Stimulated activated CD8-positive, alpha-beta memory T cell treated with anti-CD3 and anti-CD28 coated beads, Interleukin-4, amount 100 ng/mL, for 4 hours (primary cell): ENCODE data around the gene KXD1.
A peak's percentile ranks its signal among the peaks of the same experiment; 100 is the strongest.
"Not testable (repeated sequence)": the region's sequence is repeated elsewhere in the genome, so short reads cannot be mapped to it uniquely, and the experiment has no call there.

Experiments used
- DNase-seq, 2 donors: peaks; one replicate each; pipeline ENCODE4 v3.0.0-alpha.2; 2020; ENCODE audit warnings: low read depth in 2 of 2, low spot score in 1 of 2

Gene KXD1

DNA sequence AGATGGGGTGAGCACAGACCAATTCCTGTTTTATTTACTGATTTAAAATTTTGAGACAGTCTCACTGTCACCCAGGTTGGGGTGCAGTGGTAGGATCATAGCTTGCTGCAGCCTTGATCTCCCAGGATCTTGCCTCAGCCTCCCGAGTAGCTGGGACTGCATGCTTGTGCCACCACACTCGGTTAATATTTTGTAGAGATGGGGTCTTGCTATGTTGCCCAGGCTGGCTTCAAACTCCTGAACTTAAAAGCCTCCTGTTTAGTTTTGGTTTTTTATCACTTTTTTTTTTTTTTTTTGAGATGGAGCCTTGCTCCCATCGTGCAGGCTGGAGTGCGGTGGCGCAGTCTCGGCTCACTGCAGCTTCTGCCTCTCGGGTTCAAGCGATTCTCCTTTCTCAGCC lies 18.7 kb downstream of the KXD1 start:
- no peak for DNase-seq

DNA sequence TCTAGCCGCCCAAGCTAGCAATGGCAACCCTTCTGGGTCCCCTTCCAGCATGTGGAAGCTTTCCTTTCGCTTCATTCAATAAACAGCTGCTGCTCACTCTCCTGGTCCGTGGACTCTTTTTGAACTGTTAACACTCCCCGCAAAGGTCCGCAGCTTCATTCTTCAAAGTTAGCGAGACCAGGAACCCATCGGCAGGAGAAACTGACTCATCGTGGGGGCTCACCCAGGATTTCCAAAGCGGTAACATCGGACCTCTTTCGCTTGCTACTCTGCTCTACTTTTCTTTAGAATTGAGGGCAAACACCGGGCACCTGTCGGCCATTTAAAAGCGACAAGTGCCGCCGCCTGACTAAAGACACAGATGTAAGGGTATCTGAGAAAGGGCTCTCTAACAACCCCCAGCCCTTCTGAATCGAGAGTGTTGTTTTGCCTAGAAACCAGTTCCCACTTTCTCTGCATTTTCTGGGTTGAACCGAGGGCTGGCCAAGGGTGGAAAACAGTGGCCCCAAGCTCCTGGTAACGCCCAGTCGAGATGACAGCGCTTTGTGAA lies 19.8 kb downstream of the KXD1 start:
- DNase-seq: no peak

DNA sequence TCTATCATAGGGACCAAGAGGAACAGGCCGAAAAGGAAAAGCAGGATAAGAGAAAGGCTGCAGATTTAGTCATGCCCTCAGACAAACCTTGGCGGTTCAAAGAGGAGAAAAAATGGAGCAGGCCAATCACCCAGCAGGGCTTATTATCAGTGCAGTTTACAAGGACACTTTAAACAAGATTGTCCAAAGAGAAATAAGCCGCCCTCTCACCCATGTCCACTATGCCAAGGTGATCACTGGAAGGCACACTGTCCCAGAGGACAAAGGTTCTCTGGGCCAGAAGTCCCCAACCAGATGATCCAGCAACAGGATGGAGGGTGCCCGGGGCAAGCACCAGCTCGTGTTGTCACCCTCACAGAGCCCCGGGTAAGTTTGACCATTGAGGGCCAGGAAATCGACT lies 22.6 kb downstream of the KXD1 start:
- no peak for DNase-seq

DNA sequence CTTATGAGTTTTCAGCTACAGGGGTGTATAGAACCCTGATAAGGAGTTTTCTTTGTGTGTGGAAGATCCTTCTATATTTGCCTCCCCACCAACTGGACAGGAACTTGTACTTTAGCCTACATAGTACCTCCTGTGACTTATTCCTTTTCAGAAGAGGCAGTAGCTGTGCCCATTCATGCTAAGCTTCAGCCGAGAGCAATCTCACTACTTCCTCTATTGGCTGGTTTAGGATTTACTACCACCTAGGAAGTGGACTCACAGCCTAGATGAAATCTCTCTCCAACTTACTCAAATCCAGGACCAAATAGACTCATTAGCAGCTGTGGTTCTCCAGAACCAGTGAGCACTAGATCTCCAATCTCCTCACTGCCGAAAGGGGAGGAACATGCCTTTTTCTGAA lies 28.6 kb downstream of the KXD1 start:
- DNase-seq: no peak

DNA sequence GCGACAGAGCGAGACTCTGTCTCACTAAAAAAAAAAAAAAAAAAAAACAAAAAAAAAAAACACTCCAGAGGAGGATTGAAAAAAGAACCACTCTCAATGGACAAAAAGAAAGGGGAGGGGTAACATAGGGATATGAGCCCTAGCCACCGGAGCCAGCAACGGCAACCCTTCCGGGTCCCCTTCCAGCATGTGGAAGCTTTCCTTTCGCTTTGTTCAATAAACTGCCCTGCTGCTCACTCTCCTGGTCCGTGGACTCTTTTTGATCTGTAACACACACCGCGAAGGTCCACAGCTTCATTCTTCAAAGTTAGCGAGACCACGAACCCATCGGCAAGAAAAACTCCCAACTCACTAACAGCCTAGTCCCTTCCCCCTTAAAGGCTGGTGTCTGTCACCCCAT lies 29.9 kb downstream of the KXD1 start:
- no peak for DNase-seq

GRCh38 chr19:18587962-18588610 lies 30.4 kb downstream of the KXD1 start:
- DNase-seq: no peak

- peak; percentile 76 to 85 for DNase-seq
Observed at GRCh38 chr19:18588611-18589379, 31.1 kb downstream of the KXD1 start, which contains the start of gene REX1BD. Gene REX1BD, plus strand, starts transcription at chr19:18588798. Its CDS starts 4 bp downstream, at chr19:18588802.

GRCh38 chr19:18589380-18590272 lies 32.0 kb downstream of the KXD1 start:
- DNase-seq: peak in 1 of 2 donors; percentile 41

- DNase-seq: no peak
Observed at GRCh38 chr19:18590273-18591272, 32.9 kb downstream of the KXD1 start.

- DNase-seq: no peak
Observed at GRCh38 chr19:18591735-18592385, 34.2 kb downstream of the KXD1 start.

DNA sequence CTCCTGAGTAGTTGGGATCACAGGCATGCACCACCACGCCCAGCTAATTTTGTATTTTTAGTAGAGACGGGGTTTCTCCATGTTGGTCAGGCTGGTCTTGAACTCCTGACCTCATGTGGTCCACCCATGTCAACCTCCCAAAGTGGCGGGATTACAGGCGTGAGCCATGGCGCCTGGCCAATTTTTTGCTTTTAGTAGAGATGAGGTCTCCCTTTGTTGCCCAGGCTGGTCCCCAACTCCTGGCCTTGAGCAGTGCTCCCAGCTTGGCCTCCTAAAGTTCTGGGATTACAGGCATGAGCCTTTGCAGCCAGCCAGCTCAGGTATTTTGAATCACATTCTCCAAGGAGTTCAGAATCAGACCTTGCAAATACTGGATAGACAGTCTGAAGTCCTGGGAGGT lies 35.1 kb downstream of the KXD1 start:
- DNase-seq: not testable (repeated sequence)

DNA sequence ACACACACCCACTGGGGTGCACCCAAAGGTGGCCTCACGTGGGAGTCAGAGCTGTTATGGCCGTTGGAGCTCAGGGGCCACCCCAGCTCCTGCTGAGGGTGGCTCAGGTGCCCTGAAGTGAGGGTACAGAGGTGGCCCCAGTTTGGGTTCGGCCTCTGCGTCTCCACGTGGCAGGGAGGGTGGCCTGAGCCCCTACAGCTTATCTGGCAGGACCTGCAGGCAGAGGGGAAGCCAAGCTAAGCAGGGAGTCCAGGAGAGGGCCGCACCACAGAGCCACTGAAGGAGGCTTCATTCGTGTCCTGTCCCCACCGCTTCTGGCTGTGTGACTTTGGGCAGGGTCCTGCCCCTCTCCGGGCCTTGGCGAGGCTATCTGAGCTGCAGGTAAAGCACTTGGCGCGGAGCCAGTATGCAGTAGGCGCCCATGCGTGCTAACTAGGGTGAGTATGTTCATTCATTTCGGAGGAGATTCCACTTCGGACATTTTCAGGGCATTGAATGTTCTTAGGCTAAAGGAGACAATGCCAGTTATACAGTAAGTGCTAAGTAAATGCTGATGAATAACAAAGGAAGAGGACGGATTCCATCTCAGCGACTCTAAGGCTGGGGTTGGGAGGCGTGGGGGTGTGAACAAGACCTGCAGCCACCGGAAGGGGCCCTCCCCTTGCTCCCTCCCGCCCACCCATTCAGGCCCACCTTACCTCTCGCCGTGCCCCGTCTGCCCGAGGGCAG lies 35.9 kb downstream of the KXD1 start:
- DNase-seq: no peak

- DNase-seq: peak; percentile 35 to 45
Observed at GRCh38 chr19:18594096-18594823, 36.6 kb downstream of the KXD1 start.

DNA sequence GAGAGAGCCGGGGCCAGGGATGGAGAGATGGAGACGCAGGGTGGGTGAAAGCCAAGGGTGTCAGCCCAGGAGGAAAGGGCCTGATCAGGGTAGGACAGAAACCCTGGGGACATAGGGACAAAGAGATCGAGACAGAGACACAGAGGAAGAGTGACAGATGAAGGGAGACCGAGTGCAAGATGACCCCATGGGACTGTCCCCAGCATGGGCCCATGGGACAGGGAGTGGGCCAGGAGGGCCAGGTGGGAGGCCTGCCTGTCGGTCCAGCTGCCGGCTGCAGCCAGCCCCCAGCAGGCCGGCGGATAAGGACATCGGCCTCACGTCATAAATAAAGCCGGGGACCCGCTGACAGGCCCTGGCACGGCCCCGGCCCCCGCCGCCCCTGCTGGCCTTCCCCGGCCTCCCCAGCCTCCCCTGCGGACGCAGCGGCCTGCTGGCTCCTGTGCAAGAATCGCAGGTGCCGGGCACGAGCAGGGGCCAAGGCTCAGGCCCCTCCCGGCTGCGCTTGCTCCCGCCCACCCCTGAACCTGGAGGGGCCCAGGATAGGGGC lies 37.2 kb downstream of the KXD1 start:
- DNase-seq: no peak

GRCh38 chr19:18595475-18595874 lies 37.8 kb downstream of the KXD1 start:
- no peak for DNase-seq

- no peak for DNase-seq
Observed at GRCh38 chr19:18596752-18597157, 39.1 kb downstream of the KXD1 start.

DNA sequence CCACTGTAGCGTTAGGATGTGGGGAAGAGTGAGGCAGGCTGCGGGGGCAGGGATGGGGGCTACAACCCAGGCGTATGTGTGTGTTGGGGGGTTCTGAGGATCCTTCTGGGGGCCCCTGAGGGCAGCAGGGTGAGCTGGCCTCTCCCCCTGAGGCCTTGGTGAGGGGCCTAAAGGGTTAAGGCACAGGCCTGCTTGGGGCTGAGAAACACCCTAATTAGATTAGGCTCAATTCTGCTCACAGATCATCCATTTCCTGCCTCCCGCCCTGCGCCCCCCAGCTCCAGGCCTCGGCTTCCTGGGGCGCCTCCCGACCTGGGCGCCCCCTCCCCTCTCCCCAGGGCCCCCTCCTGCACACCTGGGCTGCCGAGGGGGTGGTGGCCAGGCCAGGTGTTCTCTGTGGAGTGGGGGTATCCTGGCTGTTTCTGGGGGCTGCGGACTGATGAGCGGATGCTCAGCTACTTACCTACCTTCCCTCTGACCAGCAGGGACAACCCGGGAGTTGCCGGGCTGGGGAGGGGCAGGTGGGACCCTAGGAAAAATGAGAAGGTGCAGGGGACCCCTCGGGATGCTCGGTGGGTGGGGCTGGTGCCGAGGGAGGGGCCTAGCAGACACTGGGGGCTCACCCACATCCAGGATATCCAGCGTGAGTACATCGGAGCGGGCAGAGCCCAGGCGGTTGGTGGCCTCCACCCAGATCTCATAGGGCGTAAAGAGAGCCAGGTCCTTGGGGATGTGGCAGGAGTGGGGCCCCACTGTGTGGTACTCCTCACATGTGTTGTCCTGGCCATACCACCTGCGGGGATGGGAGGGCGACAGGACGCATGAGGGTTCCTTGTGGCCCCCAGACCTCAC lies 40.4 kb downstream of the KXD1 start:
- no peak for DNase-seq
